Loucy (cell line): ENCODE results near the gene LRRC47.

Source experiments
- CTCF ChIP-seq: fragments of 200-600 bp; sonication (generic); conservative IDR thresholded peaks from 2 replicates; pipeline ENCODE4 v1.5.1; 2014; ENCODE audit warnings: mild to moderate bottlenecking, antibody characterized with exemption, low read length
- EZH2phosphoT487 ChIP-seq: fragments of 200-600 bp; IDR thresholded peaks from 2 replicates; pipeline ENCODE4 v1.6.1; 2018; ENCODE audit warnings: antibody characterized with exemption, mild to moderate bottlenecking, moderate library complexity, borderline replicate concordance

GRCh38 chr1:3734602-3735001 lies 61.7 kb downstream of the LRRC47 start:
- TF ChIP-seq CTCF = no peak
- no peak for TF ChIP-seq EZH2phosphoT487
